GM18868 (cell line): ENCODE measurements around the gene OR8H2.
"Not testable (repeated sequence)": the region's sequence is repeated elsewhere in the genome, so short reads cannot be mapped to it uniquely, and the experiment has no call there.

Experiments used
- ATAC-seq: cut with Tn5 transposase; IDR thresholded peaks from one replicate; pipeline ENCODE4 v1.9.1; 2021; ENCODE audit warnings: mild to moderate bottlenecking, moderate library complexity; ENCODE audit not compliant: unreplicated experiment

OR8H2 gene, protein sequence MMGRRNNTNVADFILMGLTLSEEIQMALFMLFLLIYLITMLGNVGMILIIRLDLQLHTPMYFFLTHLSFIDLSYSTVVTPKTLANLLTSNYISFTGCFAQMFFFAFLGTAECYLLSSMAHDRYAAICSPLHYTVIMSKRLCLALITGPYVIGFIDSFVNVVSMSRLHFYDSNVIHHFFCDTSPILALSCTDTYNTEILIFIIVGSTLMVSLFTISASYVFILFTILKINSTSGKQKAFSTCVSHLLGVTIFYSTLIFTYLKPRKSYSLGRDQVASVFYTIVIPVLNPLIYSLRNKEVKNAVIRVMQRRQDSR

DNA sequence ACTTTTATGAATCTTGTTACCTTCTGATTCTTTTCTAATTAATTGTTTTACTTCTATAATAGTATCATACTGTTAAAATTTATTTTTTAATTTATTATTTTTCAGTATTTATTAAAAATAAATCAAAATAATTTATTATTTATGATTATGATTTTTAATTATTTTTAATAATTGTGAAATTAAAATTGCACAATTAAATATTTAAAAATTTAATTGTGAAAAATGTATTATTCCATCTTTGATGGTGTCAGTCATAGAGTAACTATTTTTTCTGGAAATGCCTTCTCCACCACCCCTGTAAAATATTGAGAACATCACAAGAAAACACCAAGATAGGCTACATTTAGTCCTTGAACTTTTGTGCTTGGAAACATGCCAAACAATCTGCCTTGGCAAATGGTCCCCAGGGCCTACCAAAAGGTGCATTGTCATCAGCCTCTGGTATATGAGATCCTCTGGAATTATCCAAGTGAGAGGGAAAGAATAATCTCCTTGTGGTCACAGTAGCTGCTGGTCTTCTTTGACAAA is at the start of gene OR8H2:
Gene OR8H2 (plus strand): TSS at position 478 of the 528 bp plus-strand sequence. CDS start 1,356 bp downstream, outside the sequence.
- ATAC-seq, result no peak

GRCh38 chr11:56056366-56056765 is 47.1 kb upstream of the OR8H2 start:
- not testable (repeated sequence) for ATAC-seq

- not testable (repeated sequence) for ATAC-seq
Observed at GRCh38 chr11:56057661-56058237, 45.7 kb upstream of the OR8H2 start.

- not testable (repeated sequence) for ATAC-seq
Observed at GRCh38 chr11:56058260-56058780, 45.2 kb upstream of the OR8H2 start.

GRCh38 chr11:56066980-56067379 is 36.5 kb upstream of the OR8H2 start:
- ATAC-seq, result no peak

GRCh38 chr11:56089697-56090096 is 13.8 kb upstream of the OR8H2 start:
- no peak for ATAC-seq

DNA sequence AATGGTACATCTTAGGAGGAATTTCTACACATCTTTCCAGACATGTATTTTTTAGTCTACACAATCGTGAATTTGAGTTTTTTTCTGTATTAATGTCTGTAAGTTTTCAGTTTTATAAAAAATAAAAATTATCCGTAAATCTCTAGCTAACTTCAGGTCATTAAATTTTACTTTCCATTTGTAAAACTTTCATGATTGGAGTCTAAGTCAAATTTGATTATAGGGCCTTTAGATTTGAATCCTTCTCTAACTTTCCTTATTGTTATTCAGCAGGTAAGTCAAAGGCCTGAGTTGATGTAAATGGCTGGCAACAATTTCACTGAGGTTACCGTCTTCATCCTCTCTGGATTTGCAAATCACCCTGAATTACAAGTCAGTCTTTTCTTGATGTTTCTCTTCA is 10.5 kb upstream of the OR8H2 start, which contains the start of gene OR8I2:
Gene OR8I2 (plus strand): TSS at position 301 of the 400 bp plus-strand sequence. CDS start 0 bp downstream, at position 301.
- ATAC-seq, result no peak

DNA sequence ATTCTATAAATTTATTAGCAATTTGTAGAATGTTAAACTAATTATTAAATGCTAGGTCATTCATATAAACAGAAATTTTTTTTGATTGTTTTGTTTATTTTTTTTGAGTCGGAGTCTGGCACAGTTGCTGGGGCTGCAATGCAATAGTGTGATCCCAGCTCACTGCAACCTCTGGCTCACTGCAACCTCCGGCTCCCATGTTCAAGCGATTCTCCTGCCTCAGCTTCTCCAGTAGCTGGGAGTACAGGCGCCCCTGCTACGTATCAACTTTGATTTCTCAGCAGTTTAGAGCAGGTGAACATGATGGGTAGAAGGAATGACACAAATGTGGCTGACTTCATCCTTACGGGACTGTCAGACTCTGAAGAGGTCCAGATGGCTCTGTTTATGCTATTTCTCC is 18.6 kb downstream of the OR8H2 start, which contains the start of gene OR8H3:
Gene OR8H3 (plus strand): TSS at position 301 of the 400 bp plus-strand sequence. CDS start 0 bp downstream, at position 301.
- ATAC-seq, result no peak

DNA sequence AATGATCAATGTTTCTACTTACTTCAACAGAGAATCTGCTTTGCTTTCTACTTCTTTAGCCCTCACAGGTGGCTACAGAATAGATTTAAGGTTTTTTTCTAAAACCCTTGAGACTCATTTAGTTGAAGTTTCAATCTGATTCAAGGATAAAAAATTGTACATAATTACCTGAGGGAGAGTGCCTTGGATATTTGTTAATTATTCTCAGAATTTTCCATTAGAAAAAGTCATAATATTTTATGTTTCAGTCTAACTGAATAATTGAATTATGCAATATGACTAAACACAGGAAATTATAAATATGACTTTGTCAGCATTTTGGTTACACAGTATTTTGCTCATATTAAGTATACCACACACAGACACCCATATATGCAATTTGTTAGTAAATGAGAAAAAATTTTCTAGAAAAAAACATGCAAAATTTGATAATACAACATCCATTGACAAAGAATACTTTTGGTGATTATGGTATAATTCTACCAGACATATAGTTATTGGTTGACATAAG is 36.7 kb downstream of the OR8H2 start, which contains the start of gene OR8J3:
Gene OR8J3 (minus strand): TSS at position 51 of the 511 bp plus-strand sequence. CDS start 2,483 bp downstream, outside the sequence.
- no peak for ATAC-seq

DNA sequence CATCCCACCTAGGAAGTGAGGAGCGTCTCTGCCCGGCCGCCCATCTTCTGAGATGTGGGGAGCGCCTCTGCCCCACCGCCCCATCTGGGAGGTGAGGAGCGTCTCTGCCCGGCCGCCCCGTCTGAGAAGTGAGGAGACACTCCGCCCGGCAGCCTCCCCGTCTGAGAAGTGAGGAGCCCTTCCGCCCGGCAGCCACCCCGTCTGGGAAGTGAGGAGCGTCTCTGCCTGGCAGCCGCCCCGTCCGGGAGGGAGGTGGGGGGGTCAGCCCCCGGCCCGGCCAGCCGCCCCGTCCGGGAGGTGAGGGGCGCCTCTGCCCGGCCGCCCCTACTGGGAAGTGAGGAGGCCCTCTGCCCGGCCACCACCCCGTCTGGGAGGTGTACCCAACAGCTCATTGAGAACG is 40.2 kb downstream of the OR8H2 start:
- not testable (repeated sequence) for ATAC-seq

GRCh38 chr11:56151376-56151775 is 47.9 kb downstream of the OR8H2 start:
- ATAC-seq, result no peak

GRCh38 chr11:56152333-56152732 is 48.8 kb downstream of the OR8H2 start:
- no peak for ATAC-seq
